Progenitor cell of endocrine pancreas (in vitro differentiated cells): Measurements from ENCODE around the gene BCL3. TPM values are rescaled to one million over a fixed set of nuclear protein-coding genes. Genes with fewer than 3 reads are reported as not detected.

ENCODE experiments used
- DNase-seq: peaks from one replicate; pipeline ENCODE4 v3.0.0; 2021; ENCODE audit warnings: low spot score; ENCODE audit not compliant: unreplicated experiment
- H3K27ac Mint-ChIP-seq: 2 replicates; pipeline ENCODE4 v1.8.0; 2021; ENCODE audit warnings: mild to moderate bottlenecking, moderate library complexity, mixed read lengths
- H3K27me3 Mint-ChIP-seq: 2 replicates; pipeline ENCODE4 v1.8.0; 2021; ENCODE audit warnings: mixed read lengths
- H3K36me3 Mint-ChIP-seq: 2 replicates; pipeline ENCODE4 v1.8.0; 2022; ENCODE audit warnings: mixed read lengths; ENCODE audit not compliant: insufficient read depth
- H3K4me1 Mint-ChIP-seq: 2 replicates; pipeline ENCODE4 v1.8.0; 2021; ENCODE audit warnings: low read depth, mixed read lengths
- H3K4me3 Mint-ChIP-seq: 2 replicates; pipeline ENCODE4 v1.8.0; 2021; ENCODE audit warnings: low read depth, mild to moderate bottlenecking, moderate library complexity, mixed read lengths
- H3K9me3 Mint-ChIP-seq: 2 replicates; pipeline ENCODE4 v1.8.0; 2021; ENCODE audit warnings: low read depth, mixed read lengths
- long read RNA-seq: library from polyadenylated mRNA; unstranded; transcript quantifications from one replicate; pipeline ENCODE4 v2.0.0, GENCODE V29; 2020
- total RNA-seq: library from RNA; stranded (reverse); gene quantifications from 2 replicates; pipeline ENCODE4 v1.2.1, GENCODE V29; 2021
- TF ChIP-seq, protein P1 (sequence below): fragments of 200-600 bp; sonication (generic); IDR thresholded peaks from one replicate; pipeline ENCODE4 v1.5.0; 2021; ENCODE audit warnings: antibody characterized with exemption, mild to moderate bottlenecking; ENCODE audit not compliant: unreplicated experiment

Gene BCL3, protein sequence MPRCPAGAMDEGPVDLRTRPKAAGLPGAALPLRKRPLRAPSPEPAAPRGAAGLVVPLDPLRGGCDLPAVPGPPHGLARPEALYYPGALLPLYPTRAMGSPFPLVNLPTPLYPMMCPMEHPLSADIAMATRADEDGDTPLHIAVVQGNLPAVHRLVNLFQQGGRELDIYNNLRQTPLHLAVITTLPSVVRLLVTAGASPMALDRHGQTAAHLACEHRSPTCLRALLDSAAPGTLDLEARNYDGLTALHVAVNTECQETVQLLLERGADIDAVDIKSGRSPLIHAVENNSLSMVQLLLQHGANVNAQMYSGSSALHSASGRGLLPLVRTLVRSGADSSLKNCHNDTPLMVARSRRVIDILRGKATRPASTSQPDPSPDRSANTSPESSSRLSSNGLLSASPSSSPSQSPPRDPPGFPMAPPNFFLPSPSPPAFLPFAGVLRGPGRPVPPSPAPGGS
- total RNA-seq, result 2.9 and 3.8 TPM in 2 replicates
- long read RNA-seq, result 0 reads

DNA sequence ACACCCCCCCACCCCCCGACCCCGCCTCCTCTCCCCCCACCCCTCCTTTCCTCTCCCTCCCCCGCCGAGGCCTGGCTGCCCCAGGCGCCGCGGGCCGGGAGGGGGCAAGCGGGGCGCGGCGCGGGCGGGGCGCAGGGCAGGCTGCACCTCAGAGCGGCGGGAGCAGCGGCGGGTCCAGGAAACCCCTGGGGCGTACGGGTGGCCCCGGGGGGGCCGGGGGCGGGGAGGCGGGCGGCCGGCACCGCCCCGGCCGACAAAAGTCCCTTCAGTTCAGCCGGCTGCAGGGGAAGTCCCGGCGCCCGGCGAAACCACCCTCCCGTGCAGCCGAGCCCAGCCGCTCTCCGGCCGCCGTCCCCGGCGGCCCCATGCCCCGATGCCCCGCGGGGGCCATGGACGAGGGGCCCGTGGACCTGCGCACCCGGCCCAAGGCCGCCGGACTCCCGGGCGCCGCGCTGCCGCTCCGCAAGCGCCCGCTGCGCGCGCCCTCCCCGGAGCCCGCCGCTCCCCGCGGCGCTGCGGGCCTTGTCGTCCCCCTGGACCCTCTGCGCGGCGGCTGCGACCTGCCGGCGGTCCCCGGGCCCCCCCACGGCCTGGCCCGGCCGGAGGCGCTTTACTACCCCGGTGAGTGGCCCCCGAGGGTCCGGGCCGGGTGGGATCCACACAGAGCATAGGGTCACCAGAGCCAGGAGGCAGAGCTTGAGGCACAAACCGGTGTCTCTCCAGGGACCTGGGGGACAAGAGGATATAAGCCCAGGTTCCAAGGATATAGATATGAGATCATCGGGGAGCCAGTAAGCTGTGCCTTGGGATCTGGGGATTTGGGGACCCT, at the start of gene BCL3:
BCL3 (plus strand) TSS at position 283 of the 829 bp plus-strand sequence; CDS start at position 366, 83 bp downstream.
- Mint-ChIP-seq H3K4me3 (peak within 1 kb of the TSS; percentile 77), H3K36me3 (no peaks in the 10 kb centered on the region), H3K4me1 (peaks cover 11% of the 10 kb centered on the region), H3K27me3 (peaks cover 65% of the 10 kb centered on the region), H3K9me3 (no peaks in the 10 kb centered on the region), H3K27ac (peak within 1 kb of the TSS; percentile 86)
- no peak for DNase-seq
- TF ChIP-seq, protein P1, sequence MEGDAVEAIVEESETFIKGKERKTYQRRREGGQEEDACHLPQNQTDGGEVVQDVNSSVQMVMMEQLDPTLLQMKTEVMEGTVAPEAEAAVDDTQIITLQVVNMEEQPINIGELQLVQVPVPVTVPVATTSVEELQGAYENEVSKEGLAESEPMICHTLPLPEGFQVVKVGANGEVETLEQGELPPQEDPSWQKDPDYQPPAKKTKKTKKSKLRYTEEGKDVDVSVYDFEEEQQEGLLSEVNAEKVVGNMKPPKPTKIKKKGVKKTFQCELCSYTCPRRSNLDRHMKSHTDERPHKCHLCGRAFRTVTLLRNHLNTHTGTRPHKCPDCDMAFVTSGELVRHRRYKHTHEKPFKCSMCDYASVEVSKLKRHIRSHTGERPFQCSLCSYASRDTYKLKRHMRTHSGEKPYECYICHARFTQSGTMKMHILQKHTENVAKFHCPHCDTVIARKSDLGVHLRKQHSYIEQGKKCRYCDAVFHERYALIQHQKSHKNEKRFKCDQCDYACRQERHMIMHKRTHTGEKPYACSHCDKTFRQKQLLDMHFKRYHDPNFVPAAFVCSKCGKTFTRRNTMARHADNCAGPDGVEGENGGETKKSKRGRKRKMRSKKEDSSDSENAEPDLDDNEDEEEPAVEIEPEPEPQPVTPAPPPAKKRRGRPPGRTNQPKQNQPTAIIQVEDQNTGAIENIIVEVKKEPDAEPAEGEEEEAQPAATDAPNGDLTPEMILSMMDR, result no peak

DNA sequence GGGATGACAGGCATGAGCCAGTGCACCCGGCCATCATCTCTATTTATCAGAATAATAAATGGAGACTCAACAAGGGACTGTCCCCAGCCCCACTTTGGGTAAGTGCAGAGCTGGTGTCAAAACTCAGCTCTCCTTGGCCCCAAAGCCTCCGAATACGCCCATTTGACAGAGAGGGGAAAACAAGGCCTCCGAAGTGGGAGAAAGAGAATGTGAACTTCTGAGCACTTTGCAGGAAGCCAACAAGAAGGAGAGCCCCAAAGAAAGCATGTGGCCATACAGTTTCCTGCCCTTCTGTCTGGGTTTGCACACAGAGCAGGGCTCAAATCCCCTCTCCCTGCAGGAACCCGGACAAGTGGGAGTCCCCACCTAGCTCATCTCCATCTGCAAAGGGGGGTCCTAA, 48.0 kb upstream of the BCL3 start:
- no peak for DNase-seq
- Mint-ChIP-seq H3K27ac (no peak overlapping the region), H3K9me3 (no peaks in the 10 kb centered on the region), H3K4me3 (no peak overlapping the region), H3K36me3 (no peaks in the 10 kb centered on the region), H3K4me1 (peaks cover 11% of the 10 kb centered on the region), H3K27me3 (no peaks in the 10 kb centered on the region)
- TF ChIP-seq, protein P1, result no peak

DNA sequence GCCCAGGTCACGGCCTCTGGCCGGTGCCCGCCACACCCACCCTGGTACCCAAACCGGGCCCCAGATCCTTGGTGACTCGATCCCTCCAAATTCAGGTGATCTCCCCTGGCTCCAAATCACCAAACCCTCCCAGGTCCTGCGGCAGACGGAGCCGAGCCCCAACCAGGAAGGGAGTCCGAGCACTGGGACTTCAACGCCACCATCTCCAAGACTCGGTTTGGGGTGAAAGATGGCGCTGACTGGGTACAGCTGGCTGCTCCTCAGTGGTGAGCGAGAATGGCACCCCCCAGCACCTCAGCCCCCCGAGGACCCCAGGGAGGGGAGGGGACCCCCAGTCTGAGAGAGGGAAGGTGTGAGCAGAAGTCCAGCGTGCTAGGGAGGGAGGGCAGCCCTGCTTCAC, 47.3 kb upstream of the BCL3 start:
- H3K4me3 Mint-ChIP-seq, result no peak overlapping the region
- H3K9me3 Mint-ChIP-seq, result no peaks in the 10 kb centered on the region
- no peak for DNase-seq
- H3K27me3 Mint-ChIP-seq, result no peaks in the 10 kb centered on the region
- TF ChIP-seq, protein P1, result no peak
- H3K4me1 Mint-ChIP-seq, result peaks cover 7% of the 10 kb centered on the region
- H3K36me3 Mint-ChIP-seq, result no peaks in the 10 kb centered on the region
- no peak overlapping the region for H3K27ac Mint-ChIP-seq

DNA sequence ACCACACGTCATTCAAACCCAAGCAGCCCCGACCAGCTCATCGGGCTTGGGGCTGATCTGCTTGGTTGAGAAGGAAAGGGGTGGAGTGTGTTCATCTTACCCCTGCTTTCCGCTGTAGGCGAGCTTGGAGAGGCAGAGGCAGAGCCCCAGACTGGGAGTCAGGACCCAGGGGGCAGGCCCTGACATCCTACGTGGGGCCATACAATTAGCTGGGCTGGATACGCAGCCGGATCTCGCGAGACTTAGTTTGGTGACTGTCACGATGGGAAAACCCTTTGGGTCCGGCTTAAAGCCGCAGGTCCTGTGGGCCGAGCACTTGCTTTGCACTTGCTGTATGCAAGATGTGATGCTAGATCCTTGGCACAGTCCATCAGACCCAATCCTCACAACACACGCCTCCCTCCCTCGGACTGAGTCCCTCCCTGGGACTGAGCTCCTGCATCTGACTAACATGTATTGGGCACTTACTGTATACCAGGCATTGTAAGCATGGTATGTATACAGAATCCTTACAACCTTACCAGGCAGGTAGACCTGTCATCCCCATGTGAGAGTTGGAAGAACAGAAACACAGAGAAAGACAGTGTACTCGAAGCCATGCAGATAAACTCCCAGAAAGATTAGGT, 45.8 kb upstream of the BCL3 start:
- Mint-ChIP-seq H3K27me3 (no peaks in the 10 kb centered on the region), H3K4me1 (no peaks in the 10 kb centered on the region), H3K36me3 (no peaks in the 10 kb centered on the region), H3K27ac (no peak overlapping the region), H3K4me3 (no peak overlapping the region), H3K9me3 (no peaks in the 10 kb centered on the region)
- no peak for DNase-seq
- TF ChIP-seq, protein P1, result no peak
